Activated naive CD4-positive, alpha-beta T cell treated with anti-CD3 and anti-CD28 coated beads, Interleukin-2, amount 50 U/mL, for 72 hours (primary cell): Measurements from ENCODE around the gene SRM. TPM values are rescaled to one million over a fixed set of nuclear protein-coding genes. Genes with fewer than 3 reads are reported as not detected.
"Not testable (repeated sequence)": the region's sequence is repeated elsewhere in the genome, so short reads cannot be mapped to it uniquely, and the experiment has no call there.

Source experiments
- ATAC-seq, 2 donors: fragments of 150-1000 bp; cut with Tn5 transposase; 2 replicates each; pipeline ENCODE4 v1.10.0; 2021; ENCODE audit warnings: mild to moderate bottlenecking in 2 of 2, moderate library complexity in 2 of 2
- DNase-seq, 2 donors: peaks; one replicate each; pipeline ENCODE4 v3.0.0; 2021 to 2022; ENCODE audit warnings: low spot score in 2 of 2
- H3K27ac Mint-ChIP-seq, 2 donors: one replicate each; pipeline ENCODE4 v1.8.0; 2022; ENCODE audit warnings: mild to moderate bottlenecking in 2 of 2, mixed read lengths in 2 of 2
- H3K36me3 Mint-ChIP-seq, 2 donors: one replicate each; pipeline ENCODE4 v1.8.0; 2022; ENCODE audit warnings: mixed read lengths in 2 of 2
- H3K9me3 Mint-ChIP-seq, 2 donors: one replicate each; pipeline ENCODE4 v1.8.0; 2022; ENCODE audit warnings: mixed read lengths in 2 of 2
- total RNA-seq, 2 donors: library from RNA; stranded (reverse); gene quantifications; one replicate each; pipeline ENCODE4 v1.2.3, GENCODE V29; 2022

The SRM gene
- total RNA-seq, 2 donors from 2014 or later, result 107 to 148 TPM

DNA sequence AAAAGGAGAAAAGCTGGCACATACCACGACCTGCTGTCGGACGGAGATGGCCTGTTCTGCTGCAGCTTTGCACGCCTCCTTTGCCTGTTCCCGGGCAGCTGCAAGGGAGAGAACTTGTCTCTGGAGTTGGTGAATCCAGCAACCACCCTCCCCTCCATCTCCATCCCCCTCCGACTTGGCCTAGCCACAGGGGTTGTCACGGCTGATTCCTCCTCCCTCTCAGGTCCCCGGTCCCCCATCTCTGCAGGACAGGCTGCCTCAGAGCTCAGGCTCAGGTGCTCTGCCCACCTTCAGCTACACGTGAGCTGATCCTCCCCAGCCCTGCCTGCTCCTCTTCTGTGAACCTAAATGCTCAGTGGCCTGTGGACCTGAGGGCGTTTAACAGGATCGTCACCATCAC lies 11.1 kb upstream of the SRM start:
- peak overlapping the region in 1 of 2 donors; percentile 59 for H3K27ac Mint-ChIP-seq
- ATAC-seq, result no peak
- peaks cover 11 to 32% of the 10 kb centered on the region in 2 donors for H3K36me3 Mint-ChIP-seq
- peak in 1 of 2 donors; percentile 40 for DNase-seq
- H3K9me3 Mint-ChIP-seq, result no peaks in the 10 kb centered on the region

GRCh38 chr1:11068600-11069473 lies 9.0 kb upstream of the SRM start:
- peak in 1 of 2 donors; percentile 25 for DNase-seq
- peak overlapping the region in 1 of 2 donors; percentile 67 for H3K27ac Mint-ChIP-seq
- peaks cover 17 to 39% of the 10 kb centered on the region in 2 donors for H3K36me3 Mint-ChIP-seq
- ATAC-seq, result no peak
- no peaks in the 10 kb centered on the region for H3K9me3 Mint-ChIP-seq

DNA sequence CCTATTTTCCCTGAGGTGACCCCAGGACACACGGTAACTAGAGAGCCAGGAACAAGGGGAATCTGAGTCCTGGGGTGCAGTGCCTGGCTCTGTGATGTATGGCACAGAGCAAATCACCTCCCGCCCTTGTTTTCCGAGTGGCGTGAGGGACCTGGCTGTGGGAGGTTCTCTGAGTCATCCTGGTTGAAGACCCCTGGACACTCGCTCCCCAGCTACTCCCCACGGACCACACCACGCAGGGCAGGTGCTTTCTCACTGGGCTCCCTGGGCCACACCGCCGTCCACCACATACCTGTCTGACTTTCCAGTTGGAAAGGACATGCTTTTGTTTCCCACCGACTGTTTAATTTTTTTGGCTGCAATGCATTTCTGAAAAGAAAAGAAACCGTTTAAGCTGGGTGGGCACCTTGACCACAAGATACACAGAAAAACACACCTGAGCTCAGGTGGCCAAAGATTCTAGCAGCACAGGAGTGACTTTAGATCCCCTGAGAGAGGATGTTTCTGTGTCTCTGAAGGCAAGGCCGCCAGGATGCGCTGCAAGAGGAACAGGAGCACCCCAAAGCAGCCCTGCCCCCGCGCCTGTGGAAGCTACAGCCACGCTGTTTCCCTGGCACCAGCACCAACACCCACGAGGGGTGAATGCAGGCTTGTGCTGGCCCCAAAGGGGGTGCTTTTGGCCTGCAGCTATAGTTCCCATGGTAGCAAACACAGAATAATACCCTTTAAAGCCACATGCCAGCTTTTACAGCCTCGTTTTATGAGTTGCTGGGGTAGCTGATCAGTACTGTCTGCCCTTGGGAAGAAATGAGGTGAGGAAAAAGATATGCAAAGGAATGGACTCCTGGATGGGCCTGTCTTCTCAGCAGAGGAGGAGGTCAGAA lies 8.1 kb upstream of the SRM start:
- ATAC-seq, result no peak

DNA sequence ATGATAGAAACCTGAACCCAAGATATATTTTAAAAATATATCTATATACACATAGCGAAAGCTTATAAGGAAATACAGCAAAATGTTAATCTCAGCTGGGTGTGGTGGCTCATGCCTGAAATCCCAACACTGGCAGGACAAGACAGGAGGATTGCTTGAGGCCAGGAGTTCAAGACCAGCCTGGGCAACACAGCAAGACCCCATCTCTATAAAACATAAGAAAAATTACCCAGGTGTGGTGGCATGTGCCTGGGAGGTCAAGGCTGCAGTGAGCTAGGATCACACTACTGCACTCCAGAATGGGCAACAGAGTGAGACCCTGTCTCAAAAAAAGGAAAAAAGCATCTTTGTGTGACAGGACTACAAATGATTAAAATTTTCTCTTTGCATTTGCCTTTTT lies 6.0 kb upstream of the SRM start:
- Mint-ChIP-seq H3K27ac (no peak overlapping the region), H3K36me3 (peaks cover 14 to 43% of the 10 kb centered on the region in 2 donors), H3K9me3 (no peaks in the 10 kb centered on the region)
- ATAC-seq (no peak), DNase-seq (no peak)

More for the DNA sequence above, 8.1 kb upstream of the SRM start:
- peaks cover 17 to 39% of the 10 kb centered on the region in 2 donors for H3K36me3 Mint-ChIP-seq
- H3K27ac Mint-ChIP-seq, result no peak overlapping the region
- peak in 1 of 2 donors; percentile 40 for DNase-seq
- H3K9me3 Mint-ChIP-seq, result no peaks in the 10 kb centered on the region

DNA sequence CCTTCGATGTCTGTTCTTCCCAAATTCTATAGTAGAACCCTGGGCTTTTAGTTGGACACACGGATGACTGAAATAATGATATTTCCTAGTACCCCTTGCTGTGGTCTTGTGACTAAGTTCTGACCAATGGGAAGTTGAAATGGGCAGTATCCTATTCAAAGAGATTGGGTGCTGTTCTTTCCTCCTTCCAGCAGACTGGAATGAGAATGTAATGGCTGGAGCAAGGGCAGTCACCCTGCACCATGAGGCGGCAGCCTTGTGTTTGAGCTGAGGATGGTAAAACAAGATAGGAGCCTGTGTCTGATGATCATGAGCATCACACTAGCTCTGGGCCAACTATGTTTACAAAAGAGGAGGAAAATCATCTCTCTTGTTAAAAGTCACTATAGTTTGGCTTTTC lies 5.1 kb upstream of the SRM start:
- ATAC-seq (no peak), DNase-seq (no peak)
- Mint-ChIP-seq H3K9me3 (no peaks in the 10 kb centered on the region), H3K36me3 (peaks cover 21 to 44% of the 10 kb centered on the region in 2 donors), H3K27ac (no peak overlapping the region)

- peaks cover 20 to 42% of the 10 kb centered on the region in 2 donors for H3K36me3 Mint-ChIP-seq
- DNase-seq, result not testable (repeated sequence)
These were observed 4.2 kb upstream of the SRM start for GRCh38 chr1:11063937-11064537.

GRCh38 chr1:11062965-11063401 lies 3.2 kb upstream of the SRM start:
- ATAC-seq (peak; percentile 9 to 16), DNase-seq (peak in 1 of 2 donors; percentile 53)
- peak overlapping the region; percentile 33 to 37 for H3K27ac Mint-ChIP-seq
- H3K9me3 Mint-ChIP-seq, result no peaks in the 10 kb centered on the region
- H3K36me3 Mint-ChIP-seq, result peaks cover 25 to 48% of the 10 kb centered on the region in 2 donors

More at GRCh38 chr1:11063937-11064537, 4.2 kb upstream of the SRM start:
- not testable (repeated sequence) for H3K9me3 Mint-ChIP-seq, ATAC-seq
- peak overlapping the region in 1 of 2 donors; percentile 33 for H3K27ac Mint-ChIP-seq

DNA sequence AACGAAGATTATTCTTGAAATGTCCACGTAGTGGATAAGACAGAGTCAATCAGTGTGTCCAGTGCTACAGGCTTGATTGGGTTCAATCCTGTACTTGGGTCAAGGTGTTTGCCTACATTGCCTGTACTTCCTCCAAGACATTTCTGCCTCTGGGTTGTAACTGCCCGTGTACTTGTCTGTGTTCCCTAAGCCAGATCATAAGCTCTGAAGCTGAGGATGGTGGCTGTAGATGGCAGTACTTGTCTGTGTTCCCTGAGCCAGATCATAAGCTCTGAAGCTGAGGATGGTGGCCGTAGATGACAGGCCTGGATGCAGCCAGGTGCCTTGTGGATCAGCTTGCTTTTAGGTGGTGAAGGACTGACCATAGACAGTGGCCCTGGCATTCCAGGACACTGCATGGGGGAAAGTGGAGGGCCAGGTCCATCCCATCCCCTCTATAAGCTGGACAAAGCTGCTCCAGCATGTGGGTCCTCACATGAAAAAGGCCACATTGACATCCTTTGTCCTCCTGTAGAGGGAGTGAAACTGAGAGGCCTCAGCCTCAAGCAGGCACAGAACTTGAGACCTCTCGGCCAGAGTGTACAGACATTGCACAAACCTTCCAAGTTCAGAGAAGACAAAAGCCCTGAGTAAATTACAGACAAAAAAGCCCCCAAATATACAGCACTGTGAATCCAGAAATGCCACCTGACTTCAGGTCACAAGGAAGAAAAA lies 2.0 kb upstream of the SRM start:
- DNase-seq, result peak in 1 of 2 donors; percentile 28
- no peak for ATAC-seq
- Mint-ChIP-seq H3K36me3 (peaks cover 25 to 47% of the 10 kb centered on the region in 2 donors), H3K27ac (peak overlapping the region in 1 of 2 donors; percentile 44), H3K9me3 (no peaks in the 10 kb centered on the region)

DNA sequence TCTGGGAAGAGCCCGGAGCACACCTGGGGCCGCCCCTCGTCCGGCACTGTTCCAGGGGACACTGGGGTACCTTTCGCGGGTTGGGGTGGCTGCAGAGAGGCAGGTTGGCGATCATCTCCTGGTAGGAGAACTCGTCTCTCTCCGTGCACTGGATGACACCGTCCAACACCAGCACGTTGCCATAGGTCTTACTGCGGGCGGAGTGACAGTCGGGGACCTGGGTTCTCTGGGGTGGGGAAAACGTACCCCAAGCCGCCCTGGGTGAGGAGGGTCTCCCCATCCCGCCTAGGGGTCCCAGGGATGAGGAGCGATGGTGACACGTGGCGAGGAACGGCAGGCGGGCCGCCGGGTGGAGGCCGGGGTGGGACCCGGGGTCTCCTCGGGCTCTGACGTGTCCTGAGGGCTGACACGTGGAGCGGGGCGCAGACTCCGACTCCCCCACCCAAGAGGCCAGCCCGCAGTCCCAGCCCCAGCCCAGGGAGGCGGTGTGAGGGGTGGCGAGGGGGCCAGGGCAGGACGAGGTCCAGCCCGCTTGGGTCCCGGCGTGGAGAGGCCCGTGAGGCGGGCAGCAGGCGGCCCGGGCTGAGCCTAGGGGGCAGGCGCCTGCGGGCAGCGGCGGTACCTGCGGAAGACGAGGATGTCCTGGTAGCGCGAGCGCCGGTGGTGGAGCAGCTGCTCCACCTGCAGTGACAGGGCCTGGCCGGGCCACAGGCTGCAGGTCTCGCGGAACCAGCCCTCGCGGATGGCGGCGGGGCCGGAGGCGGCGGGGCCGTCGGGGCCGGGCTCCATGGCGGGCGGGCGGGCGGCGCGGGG lies 457 bp downstream of the SRM start:
- H3K27ac Mint-ChIP-seq, result peak overlapping the region; percentile 95 to 99
- H3K9me3 Mint-ChIP-seq, result no peaks in the 10 kb centered on the region
- peaks cover 20 to 33% of the 10 kb centered on the region in 2 donors for H3K36me3 Mint-ChIP-seq
- peak in 1 of 2 donors; percentile 28 for DNase-seq
- peak in 1 of 2 donors; percentile 30 for ATAC-seq

- DNase-seq (no peak), ATAC-seq (no peak)
- peaks cover 20 to 33% of the 10 kb centered on the region in 2 donors for H3K36me3 Mint-ChIP-seq
- no peaks in the 10 kb centered on the region for H3K9me3 Mint-ChIP-seq
- H3K27ac Mint-ChIP-seq, result peak overlapping the region; percentile 95 to 99
These were observed 1.1 kb downstream of the SRM start for GRCh38 chr1:11058595-11059154.

DNA sequence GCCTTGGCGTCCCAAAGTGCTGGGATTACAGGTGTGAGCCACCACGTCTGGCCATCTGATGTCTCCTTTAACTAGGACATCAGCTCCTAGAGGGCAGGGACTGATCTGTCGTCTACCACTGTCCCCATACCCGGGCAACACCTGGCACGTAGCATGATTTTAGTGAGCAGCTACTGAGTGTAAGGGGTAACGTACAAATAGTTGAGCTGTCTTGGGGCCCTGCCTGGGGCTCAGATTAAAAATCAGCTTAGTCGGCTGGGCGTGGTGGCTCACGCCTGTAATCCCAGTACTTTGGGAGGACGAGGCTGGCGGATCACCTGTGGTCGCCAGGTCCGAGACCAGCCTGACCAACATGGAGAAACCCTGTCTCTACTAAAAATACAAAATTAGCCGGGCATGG lies 1.8 kb downstream of the SRM start:
- Mint-ChIP-seq H3K27ac (peak overlapping the region; percentile 51 to 95), H3K36me3 (peaks cover 20 to 33% of the 10 kb centered on the region in 2 donors)

GRCh38 chr1:11057477-11057876 lies 2.3 kb downstream of the SRM start:
- no peak for DNase-seq
- ATAC-seq, result no peak
- Mint-ChIP-seq H3K27ac (peak overlapping the region; percentile 39 to 51), H3K36me3 (peaks cover 20 to 28% of the 10 kb centered on the region in 2 donors), H3K9me3 (no peaks in the 10 kb centered on the region)

More for the DNA sequence above, 1.8 kb downstream of the SRM start:
- no peak for DNase-seq
- H3K9me3 Mint-ChIP-seq, result no peaks in the 10 kb centered on the region
- ATAC-seq, result no peak

DNA sequence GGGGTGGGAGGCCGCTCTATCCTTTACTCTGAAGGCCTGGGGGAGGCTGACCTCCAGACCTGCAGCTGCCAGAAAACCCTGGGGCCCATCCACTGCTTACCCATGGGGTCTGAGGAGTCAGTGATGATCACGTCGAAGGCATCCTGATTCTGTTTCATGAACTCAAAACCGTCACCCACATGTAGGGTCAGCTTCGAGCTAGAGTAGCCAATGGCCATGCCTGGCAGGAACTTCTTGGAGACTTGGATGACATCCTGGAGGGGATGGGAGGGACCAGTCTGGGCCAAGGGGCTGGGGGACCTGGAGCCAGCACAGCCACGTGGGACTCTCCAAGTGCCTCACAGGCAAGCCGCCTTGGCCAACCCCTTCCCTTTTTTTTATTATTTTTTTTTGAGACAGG lies 3.3 kb downstream of the SRM start:
- ATAC-seq (no peak), DNase-seq (no peak)
- H3K9me3 Mint-ChIP-seq, result no peaks in the 10 kb centered on the region
- peak overlapping the region; percentile 39 to 47 for H3K27ac Mint-ChIP-seq
- H3K36me3 Mint-ChIP-seq, result peaks cover 20 to 27% of the 10 kb centered on the region in 2 donors

DNA sequence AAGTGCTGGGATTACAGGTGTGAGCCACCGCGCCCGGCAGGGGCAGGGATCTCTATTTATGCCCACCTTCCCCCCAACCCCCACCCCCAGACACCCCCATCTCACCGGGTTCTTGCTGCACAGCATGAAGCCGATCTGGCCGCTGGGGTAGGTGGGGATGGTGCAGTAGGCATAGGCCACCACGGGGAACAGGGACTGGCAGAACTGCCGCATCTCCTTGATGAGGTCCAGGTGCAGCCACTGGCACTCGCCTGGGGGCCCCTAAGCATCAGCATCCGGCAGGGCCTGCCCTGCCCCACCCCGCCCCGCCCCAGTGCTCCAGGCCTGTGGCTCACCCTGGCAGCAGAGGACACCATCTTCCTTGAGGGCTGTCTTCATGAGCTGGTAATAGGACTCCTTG lies 4.1 kb downstream of the SRM start:
- no peak for ATAC-seq
- Mint-ChIP-seq H3K27ac (no peak overlapping the region), H3K9me3 (no peaks in the 10 kb centered on the region), H3K36me3 (peaks cover 16 to 22% of the 10 kb centered on the region in 2 donors)
- no peak for DNase-seq

DNA sequence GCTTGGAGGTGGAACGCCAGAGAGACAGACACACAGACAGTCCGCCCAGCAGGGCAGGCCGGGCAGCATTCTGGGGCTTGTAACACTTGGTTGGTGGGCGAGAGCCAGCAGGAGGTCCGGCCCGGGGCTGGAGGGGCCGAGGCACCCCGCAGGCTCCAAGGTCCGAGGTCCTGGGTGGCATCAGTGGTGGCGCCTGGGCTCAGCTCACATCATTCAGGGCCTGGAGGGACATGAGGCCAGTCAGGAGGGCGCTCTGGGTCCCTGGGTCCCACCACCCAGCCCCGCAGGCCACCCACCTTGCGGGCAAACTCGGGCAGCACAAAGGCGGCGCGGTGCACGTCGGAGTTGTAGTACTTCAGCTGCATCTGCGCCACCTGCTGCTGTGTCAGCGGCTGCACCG lies 5.2 kb downstream of the SRM start:
- Mint-ChIP-seq H3K27ac (no peak overlapping the region), H3K9me3 (no peaks in the 10 kb centered on the region), H3K36me3 (peaks cover 10 to 17% of the 10 kb centered on the region in 2 donors)
- DNase-seq (no peak), ATAC-seq (no peak)
